ENCODE measurements around the gene RUBCN.
"Not testable (repeated sequence)": the region's sequence is repeated elsewhere in the genome, so short reads cannot be mapped to it uniquely, and the experiment has no call there.

The RUBCN gene

GRCh38 chr3:197687570-197687969 is 49.1 kb downstream of the RUBCN start:
- no peak for DNase-seq

GRCh38 chr3:197686899-197687298 is 49.8 kb downstream of the RUBCN start:
- DNase-seq: no peak

- DNase-seq: no peak
Measured at GRCh38 chr3:197685546-197685945, 51.2 kb downstream of the RUBCN start.

- no peak for DNase-seq
Measured at GRCh38 chr3:197683191-197683590, 53.5 kb downstream of the RUBCN start.

GRCh38 chr3:197682713-197683112 is 54.0 kb downstream of the RUBCN start:
- DNase-seq: no peak

- DNase-seq: no peak
Measured at GRCh38 chr3:197680955-197681521, 55.7 kb downstream of the RUBCN start.

- DNase-seq: no peak
Measured at GRCh38 chr3:197675951-197676350, 60.8 kb downstream of the RUBCN start.

GRCh38 chr3:197675563-197675860 is 61.2 kb downstream of the RUBCN start:
- DNase-seq: no peak

GRCh38 chr3:197674741-197675562 is 61.8 kb downstream of the RUBCN start:
- no peak for DNase-seq

- no peak for DNase-seq
Measured at GRCh38 chr3:197673170-197673569, 63.5 kb downstream of the RUBCN start.

- DNase-seq: no peak
Measured at GRCh38 chr3:197670361-197670760, 66.3 kb downstream of the RUBCN start.

GRCh38 chr3:197667968-197668367 is 68.7 kb downstream of the RUBCN start:
- DNase-seq: no peak

GRCh38 chr3:197667293-197667692 is 69.4 kb downstream of the RUBCN start:
- DNase-seq: not testable (repeated sequence)

GRCh38 chr3:197666221-197666842 is 70.4 kb downstream of the RUBCN start:
- DNase-seq: not testable (repeated sequence)

GRCh38 chr3:197665549-197665948 is 71.2 kb downstream of the RUBCN start:
- DNase-seq: not testable (repeated sequence)

GRCh38 chr3:197665142-197665491 is 71.6 kb downstream of the RUBCN start:
- not testable (repeated sequence) for DNase-seq

GRCh38 chr3:197664414-197665141 is 72.1 kb downstream of the RUBCN start:
- not testable (repeated sequence) for DNase-seq

GRCh38 chr3:197663367-197664140 is 73.2 kb downstream of the RUBCN start:
- not testable (repeated sequence) for DNase-seq

- DNase-seq: not testable (repeated sequence)
Measured at GRCh38 chr3:197662352-197662751, 74.4 kb downstream of the RUBCN start.

GRCh38 chr3:197661874-197662273 is 74.8 kb downstream of the RUBCN start:
- DNase-seq: not testable (repeated sequence)

GRCh38 chr3:197661234-197661834 is 75.4 kb downstream of the RUBCN start:
- not testable (repeated sequence) for DNase-seq
